NCI-H748 (cell line): ENCODE results near the gene ADGRB2.

Experiments
- DNase-seq: peaks from one replicate; lab custom pipeline; 2025; ENCODE audit not compliant: unreplicated experiment; lab: John Stamatoyannopoulos, UW

The ADGRB2 gene

GRCh38 chr1:31685795-31686194 is 78.3 kb downstream of the ADGRB2 start:
- DNase-seq: no peak

GRCh38 chr1:31683997-31684396 is 80.1 kb downstream of the ADGRB2 start:
- no peak for DNase-seq

GRCh38 chr1:31681415-31681814 is 82.7 kb downstream of the ADGRB2 start:
- no peak for DNase-seq

- DNase-seq: no peak
Measured at GRCh38 chr1:31679676-31680230, 84.4 kb downstream of the ADGRB2 start.

- DNase-seq: no peak
Measured at GRCh38 chr1:31679091-31679490, 85.0 kb downstream of the ADGRB2 start.

GRCh38 chr1:31678681-31679080 is 85.5 kb downstream of the ADGRB2 start:
- DNase-seq: no peak

- no peak for DNase-seq
Measured at GRCh38 chr1:31677949-31678348, 86.2 kb downstream of the ADGRB2 start.

- DNase-seq: no peak
Measured at GRCh38 chr1:31677401-31677800, 86.7 kb downstream of the ADGRB2 start.
